ENCODE results near the gene TRPC4AP. TPM values are rescaled to one million over a fixed set of nuclear protein-coding genes. Genes with fewer than 3 reads are reported as not detected.
A peak's percentile ranks its signal among the peaks of the same experiment; 100 is the strongest.

TRPC4AP gene
- total RNA-seq, 4 donors from 2014 or later: 59.3 to 87.0 (median 70.1) TPM

DNA sequence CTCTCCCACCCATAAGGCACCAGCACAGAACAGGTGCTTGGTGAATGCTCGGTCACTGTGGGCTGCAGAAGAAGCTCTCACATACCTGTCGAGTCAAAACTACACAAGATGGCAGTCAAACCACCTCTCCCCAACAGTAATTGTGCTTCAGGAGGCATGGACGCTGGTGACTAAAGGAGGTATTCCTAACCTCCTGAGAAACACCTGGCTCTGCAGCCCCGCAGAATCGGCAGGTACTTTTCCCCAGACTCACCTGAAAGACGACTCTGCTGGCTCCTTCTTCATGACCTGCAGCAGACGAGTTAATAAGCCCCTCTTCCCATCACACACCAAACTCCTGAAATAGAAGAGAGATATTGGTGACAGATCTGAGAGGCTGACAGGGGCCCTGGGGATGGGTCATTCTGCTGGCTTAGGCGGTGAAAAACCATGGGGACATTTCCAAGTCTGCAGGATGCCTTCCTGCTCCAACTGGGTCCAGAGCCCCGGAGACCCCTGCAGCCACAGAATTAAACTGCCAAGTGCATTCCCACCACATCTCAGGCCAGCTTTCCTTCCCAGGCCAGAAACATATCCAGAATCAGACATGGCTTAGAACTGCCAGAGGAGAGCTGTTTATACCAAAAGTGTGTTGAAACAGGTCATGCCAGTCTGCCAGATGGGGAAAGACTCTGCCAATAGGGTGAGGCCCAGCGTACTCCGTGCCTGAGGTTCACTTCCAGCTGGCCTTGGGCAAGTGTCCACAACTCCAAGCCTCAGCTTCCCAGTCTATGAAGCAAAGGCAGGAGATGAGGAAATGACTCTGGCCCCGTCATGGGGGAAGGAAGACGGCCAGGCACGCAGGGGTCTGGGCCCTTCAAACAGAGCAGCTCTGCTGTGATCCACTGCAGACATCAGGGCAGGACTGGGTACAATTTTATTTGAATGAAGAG lies 83.9 kb downstream of the TRPC4AP start:
- DNase-seq (ENCODE audit: low spot score): no peak
- ATAC-seq (ENCODE audit: low FRiP score): peak; percentile 59
- TF ChIP-seq, protein P1, sequence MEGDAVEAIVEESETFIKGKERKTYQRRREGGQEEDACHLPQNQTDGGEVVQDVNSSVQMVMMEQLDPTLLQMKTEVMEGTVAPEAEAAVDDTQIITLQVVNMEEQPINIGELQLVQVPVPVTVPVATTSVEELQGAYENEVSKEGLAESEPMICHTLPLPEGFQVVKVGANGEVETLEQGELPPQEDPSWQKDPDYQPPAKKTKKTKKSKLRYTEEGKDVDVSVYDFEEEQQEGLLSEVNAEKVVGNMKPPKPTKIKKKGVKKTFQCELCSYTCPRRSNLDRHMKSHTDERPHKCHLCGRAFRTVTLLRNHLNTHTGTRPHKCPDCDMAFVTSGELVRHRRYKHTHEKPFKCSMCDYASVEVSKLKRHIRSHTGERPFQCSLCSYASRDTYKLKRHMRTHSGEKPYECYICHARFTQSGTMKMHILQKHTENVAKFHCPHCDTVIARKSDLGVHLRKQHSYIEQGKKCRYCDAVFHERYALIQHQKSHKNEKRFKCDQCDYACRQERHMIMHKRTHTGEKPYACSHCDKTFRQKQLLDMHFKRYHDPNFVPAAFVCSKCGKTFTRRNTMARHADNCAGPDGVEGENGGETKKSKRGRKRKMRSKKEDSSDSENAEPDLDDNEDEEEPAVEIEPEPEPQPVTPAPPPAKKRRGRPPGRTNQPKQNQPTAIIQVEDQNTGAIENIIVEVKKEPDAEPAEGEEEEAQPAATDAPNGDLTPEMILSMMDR (IDR thresholded peaks at IDR 0.05): no peak

DNA sequence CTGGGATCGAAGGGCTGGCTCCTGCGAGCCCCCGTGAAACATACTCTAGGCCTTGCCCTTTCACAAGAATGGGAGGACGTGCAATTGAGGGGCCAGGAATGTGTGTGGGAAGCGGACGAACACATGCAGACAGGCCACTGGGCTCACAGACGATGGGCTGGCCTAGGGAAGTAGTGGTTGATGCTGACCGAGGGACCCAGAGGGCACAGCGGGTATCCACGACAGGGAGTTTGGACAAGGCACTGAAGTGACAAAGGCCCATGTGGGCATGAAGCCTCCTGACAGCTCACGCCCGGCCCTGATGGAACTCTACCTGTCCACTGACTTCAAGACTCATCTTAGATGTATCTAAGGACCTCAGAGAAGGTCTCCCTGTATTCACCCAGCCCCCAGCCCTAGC lies 84.7 kb downstream of the TRPC4AP start:
- no peak for ATAC-seq (ENCODE audit: low FRiP score)
- no peak for DNase-seq (ENCODE audit: low spot score)
- TF ChIP-seq, protein P1 (IDR thresholded peaks at IDR 0.05): no peak

DNA sequence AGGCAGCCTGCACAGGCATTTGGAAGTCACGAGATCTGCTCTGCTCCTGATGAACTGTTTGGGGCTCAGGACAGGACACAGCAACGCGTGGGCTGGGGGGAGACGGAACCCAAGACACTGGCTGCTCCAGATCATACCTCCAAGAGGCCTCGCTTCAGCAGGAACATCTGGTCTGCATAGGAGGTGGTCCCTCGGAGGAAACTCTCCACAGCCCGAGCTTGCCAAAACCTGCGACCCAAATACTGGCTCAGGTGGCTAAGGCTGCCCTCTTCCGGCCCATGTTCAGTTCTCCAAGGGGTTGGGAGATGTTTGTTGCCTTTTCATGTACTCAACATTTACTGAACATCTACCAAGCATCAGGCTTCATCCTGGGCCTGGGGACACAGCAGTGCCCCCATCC lies 85.2 kb downstream of the TRPC4AP start:
- TF ChIP-seq, protein P1 (IDR thresholded peaks at IDR 0.05): no peak
- ATAC-seq (ENCODE audit: low FRiP score) (no peak), DNase-seq (ENCODE audit: low spot score) (no peak)

DNA sequence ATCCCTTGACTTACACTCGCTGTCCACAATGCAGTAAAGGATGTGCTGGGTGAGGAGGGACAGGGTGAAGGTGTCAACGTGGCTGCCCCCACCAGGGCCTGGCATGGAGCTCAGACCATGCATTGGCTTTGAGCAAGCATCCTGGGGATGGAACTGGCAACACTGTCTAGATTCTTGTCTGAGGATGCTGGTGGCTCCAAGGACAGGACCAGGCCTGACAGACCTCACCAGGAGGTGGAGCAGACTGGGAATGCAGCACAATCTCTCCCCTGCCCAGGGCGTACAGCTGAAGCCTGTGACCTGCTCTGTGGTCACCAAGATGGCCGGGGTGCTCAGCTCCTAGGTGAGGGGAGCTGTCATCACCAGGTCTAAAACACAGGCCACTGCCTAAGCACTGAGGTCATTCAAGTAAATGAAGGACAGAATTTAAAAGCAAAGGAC lies 86.1 kb downstream of the TRPC4AP start:
- ATAC-seq (ENCODE audit: low FRiP score) (no peak), DNase-seq (ENCODE audit: low spot score) (no peak)
- TF ChIP-seq, protein P1 (IDR thresholded peaks at IDR 0.05): no peak

DNA sequence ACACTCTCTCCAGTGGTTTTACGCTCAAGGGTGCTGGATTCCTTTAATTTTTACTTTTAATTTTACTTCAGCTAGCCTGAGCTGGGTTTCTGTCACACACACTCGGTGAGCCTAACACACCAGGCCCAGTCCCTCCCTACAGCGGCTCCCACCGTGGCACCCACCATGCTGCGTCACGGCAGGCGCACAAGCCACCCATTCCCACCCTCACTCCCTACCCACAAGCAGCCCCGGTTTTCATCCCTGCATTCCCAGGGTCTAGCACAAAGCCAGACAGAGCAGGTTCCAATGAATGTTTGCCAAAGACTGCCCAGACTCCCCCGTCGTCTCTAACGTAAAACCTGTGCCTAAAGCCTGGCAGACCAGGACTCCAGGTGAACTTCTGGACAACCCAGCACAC lies 86.6 kb downstream of the TRPC4AP start:
- TF ChIP-seq, protein P1 (IDR thresholded peaks at IDR 0.05): no peak
- ATAC-seq (ENCODE audit: low FRiP score) (no peak), DNase-seq (ENCODE audit: low spot score) (no peak)

GRCh38 chr20:35005463-35005961 lies 87.1 kb downstream of the TRPC4AP start:
- DNase-seq (ENCODE audit: low spot score) (no peak), ATAC-seq (ENCODE audit: low FRiP score) (no peak)
- TF ChIP-seq, protein P1 (IDR thresholded peaks at IDR 0.05): no peak

All from omental fat pad (tissue), 4 donors.